ENCODE measurements around the gene B3GALT4. TPM values are rescaled to one million over a fixed set of nuclear protein-coding genes. Genes with fewer than 3 reads are reported as not detected.

B3GALT4 gene
- total RNA-seq, 2 experiments from 2014 or later: 14.0 to 20.5 TPM

DNA sequence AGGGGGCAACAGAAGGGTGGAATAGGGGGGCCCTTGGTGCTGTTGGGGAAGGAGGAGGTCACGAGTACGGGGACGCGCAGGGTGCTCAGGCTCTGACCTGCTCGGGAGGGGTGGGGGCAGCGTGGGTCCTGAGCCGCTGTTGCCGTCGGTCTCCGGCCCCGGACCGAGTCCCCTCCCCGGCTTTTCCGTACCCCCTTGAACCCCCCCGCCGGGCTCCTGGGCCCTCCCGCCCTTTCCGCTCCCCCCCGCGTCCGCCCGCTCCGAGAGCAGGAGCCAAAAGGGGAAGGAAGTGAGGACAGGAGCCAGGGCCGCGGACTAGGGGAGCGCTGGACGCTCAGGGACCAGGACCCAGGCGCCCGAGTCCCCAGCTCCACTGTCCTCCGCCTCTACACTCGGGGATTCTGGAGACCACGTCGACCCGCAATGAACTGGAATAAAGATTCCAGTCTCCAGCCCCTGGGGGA, 21.9 kb downstream of the B3GALT4 start, which contains the start of gene RGL2:
TSS of gene RGL2 (minus strand) at position 170 of the 464 bp plus-strand sequence. CDS start 332 bp downstream, outside the sequence.
- ATAC-seq (peak; percentile 53), DNase-seq (peak; percentile 83)
- Mint-ChIP-seq H3K4me1 (peaks cover 33% of the 10 kb centered on the region), H3K4me3 (peak within 1 kb of the TSS; percentile 90), H3K9me3 (ENCODE audit: low read depth) (no peaks in the 10 kb centered on the region), H3K27ac (peak within 1 kb of the TSS; percentile 99), H3K36me3 (peaks cover 33% of the 10 kb centered on the region), H3K27me3 (no peaks in the 10 kb centered on the region)
- CTCF ChIA-PET: interaction anchor here (1.0 to 5.4 kb wide), 14 partner anchors 10 to 287 kb away, joined by 3 to 37 read pairs (median 8); partner anchors contain the start of genes B3GALT4, PFDN6, RPS18 and TAPBP

DNA sequence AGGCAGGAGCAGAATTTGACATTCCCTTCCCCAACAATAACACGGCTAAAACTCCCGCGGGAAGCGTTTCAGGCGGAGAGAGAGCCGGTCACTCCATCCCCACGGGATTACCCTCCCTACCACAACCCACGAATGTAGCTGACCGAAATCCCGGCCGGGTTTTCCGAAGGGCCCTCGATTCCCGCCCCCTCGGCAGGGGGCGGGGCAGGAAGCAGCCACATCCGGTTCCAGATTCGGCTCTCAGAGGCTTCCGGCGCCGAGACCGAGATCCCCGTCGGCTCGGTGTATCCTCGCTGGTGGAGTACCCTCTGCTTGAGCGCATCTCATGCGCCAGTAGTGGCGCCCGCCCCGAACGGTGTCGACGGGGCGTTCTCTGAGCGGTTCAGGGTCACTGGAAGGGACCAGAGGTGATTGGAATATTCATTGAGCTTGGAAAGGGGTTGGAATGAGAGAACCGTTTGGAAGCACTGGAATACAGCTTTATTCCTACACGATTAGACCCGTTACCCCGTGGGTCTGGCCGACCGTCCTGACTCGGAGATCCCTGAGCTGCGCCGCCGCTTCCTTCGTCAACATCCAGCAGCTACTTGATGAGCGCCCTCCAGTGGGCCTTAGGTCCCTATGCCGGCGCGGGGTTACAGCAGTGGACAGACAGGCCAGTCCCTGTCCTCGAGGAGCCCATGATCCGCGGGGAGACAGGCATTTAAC, 22.5 kb downstream of the B3GALT4 start:
- no peaks in the 10 kb centered on the region for H3K27me3 Mint-ChIP-seq
- H3K36me3 Mint-ChIP-seq: peaks cover 35% of the 10 kb centered on the region
- DNase-seq: peak; percentile 95
- peaks cover 34% of the 10 kb centered on the region for H3K4me1 Mint-ChIP-seq
- peak; percentile 85 for ATAC-seq
- CTCF ChIA-PET: interaction anchor here (0.8 to 5.4 kb wide), 16 partner anchors 9 to 286 kb away, joined by 3 to 37 read pairs (median 6); partner anchors contain the start of genes B3GALT4, PFDN6, RPS18 and TAPBP
- peak overlapping the region; percentile 99 for H3K27ac Mint-ChIP-seq
- peak overlapping the region; percentile 90 for H3K4me3 Mint-ChIP-seq
- no peaks in the 10 kb centered on the region for H3K9me3 Mint-ChIP-seq (ENCODE audit: low read depth)

DNA sequence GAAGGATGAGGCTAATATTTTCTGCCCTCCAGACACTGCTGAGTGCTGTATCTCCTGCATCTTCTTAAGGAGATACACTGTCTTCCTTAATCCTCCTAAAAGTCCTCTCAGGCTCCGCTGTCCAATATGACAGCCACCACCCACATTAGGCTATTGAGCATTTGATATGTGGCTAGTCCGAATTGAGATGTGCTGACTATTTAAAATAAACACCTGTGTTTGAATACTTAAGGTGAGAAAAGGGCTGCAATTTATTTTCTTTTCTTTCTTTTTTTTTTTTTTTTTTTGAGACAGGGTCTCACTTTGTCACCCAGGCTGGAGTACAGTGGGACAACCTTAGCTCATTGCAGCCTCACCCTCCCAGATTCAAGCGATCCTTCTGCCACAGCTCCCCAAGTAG, 25.0 kb downstream of the B3GALT4 start:
- Mint-ChIP-seq H3K27ac (no peak overlapping the region), H3K27me3 (no peaks in the 10 kb centered on the region), H3K9me3 (ENCODE audit: low read depth) (no peaks in the 10 kb centered on the region), H3K4me3 (no peak overlapping the region), H3K36me3 (peaks cover 48% of the 10 kb centered on the region), H3K4me1 (peaks cover 37% of the 10 kb centered on the region)
- DNase-seq: no peak
- no peak for ATAC-seq
- CTCF ChIA-PET: interaction anchor here (1.1 to 5.4 kb wide), 5 partner anchors 10 to 43 kb away, joined by 3 to 37 read pairs (median 4); partner anchors contain the start of genes B3GALT4, PFDN6, TAPBP and WDR46

DNA sequence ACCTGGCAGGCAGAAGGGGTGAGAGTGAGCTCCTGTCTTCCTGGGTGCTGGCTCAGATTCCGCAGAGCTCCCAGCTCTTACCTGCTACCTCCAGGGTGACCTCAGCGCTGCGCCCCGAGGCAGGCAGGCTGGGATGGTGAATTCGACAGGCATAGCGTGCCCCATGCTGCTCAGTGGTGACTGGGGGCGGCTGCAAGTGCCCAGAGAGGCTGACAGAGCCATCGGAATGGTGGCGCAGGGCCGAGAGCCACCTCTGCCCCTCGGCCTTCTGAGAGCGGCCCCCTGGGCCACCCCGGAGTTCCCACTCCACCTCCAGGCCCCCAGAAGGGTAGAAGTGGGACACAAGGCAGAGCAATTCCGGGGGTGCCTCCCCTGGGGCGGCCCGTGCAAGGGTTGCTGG, 27.3 kb downstream of the B3GALT4 start:
- Mint-ChIP-seq H3K4me3 (no peak overlapping the region), H3K36me3 (peaks cover 62% of the 10 kb centered on the region), H3K27me3 (no peaks in the 10 kb centered on the region), H3K4me1 (peaks cover 36% of the 10 kb centered on the region), H3K9me3 (ENCODE audit: low read depth) (no peaks in the 10 kb centered on the region), H3K27ac (no peak overlapping the region)
- DNase-seq: no peak
- ATAC-seq: no peak
- CTCF ChIA-PET: no interaction called here

DNA sequence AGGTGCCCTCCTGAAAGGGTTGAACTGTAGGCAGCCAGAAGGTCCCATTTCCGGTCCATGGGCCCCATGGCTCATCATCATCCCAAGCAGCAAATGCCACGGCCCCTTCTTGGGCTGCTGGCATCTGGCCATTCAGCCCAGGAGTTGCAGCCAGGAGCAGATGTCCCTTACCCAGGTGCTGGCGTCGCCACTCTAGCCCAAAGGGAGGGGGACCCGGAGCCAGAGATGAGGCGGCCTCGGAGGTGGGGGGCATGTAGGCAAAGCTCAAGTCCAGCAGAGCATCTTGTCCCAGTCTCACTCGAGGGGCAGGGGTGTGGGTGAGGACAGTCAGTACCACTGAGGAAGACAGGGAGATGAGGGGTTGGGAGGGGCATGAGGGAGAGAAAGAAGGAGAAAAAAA, 28.1 kb downstream of the B3GALT4 start:
- Mint-ChIP-seq H3K4me3 (no peak overlapping the region), H3K36me3 (peaks cover 56% of the 10 kb centered on the region), H3K27me3 (no peaks in the 10 kb centered on the region), H3K27ac (no peak overlapping the region), H3K9me3 (ENCODE audit: low read depth) (no peaks in the 10 kb centered on the region), H3K4me1 (peaks cover 33% of the 10 kb centered on the region)
- DNase-seq (no peak), ATAC-seq (no peak)
- CTCF ChIA-PET: interaction anchor here (0.7 kb wide), 1 partner anchor 16 kb away, joined by 3 read pairs; the partner anchor contains the start of genes PFDN6 and WDR46

DNA sequence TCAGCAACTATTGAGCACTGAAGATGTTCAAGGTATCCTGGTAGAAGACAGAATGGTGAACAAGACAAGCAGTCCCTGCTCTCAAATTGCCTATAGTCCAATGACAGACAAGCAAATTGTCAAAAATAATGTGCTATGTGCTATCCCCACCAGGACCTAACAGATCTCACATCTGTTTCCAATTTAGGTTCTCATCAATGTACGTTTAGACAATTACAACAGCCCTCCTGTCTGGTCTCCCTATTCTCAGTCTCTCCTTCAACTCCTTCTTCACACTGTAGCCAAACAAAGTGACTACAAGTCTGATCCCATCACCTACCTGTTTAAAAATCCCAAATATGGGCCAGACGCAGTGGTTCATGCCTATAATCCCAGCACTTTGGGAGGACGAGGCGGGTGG, 29.4 kb downstream of the B3GALT4 start:
- no peak for DNase-seq
- ATAC-seq: no peak
- Mint-ChIP-seq H3K27me3 (no peaks in the 10 kb centered on the region), H3K4me3 (no peak overlapping the region), H3K27ac (no peak overlapping the region), H3K9me3 (ENCODE audit: low read depth) (no peaks in the 10 kb centered on the region), H3K4me1 (peaks cover 32% of the 10 kb centered on the region), H3K36me3 (peaks cover 55% of the 10 kb centered on the region)
- CTCF ChIA-PET: interaction anchor here (1.2 kb wide), 1 partner anchor 101 kb away, joined by 3 read pairs; no protein-coding TSS in a partner anchor

DNA sequence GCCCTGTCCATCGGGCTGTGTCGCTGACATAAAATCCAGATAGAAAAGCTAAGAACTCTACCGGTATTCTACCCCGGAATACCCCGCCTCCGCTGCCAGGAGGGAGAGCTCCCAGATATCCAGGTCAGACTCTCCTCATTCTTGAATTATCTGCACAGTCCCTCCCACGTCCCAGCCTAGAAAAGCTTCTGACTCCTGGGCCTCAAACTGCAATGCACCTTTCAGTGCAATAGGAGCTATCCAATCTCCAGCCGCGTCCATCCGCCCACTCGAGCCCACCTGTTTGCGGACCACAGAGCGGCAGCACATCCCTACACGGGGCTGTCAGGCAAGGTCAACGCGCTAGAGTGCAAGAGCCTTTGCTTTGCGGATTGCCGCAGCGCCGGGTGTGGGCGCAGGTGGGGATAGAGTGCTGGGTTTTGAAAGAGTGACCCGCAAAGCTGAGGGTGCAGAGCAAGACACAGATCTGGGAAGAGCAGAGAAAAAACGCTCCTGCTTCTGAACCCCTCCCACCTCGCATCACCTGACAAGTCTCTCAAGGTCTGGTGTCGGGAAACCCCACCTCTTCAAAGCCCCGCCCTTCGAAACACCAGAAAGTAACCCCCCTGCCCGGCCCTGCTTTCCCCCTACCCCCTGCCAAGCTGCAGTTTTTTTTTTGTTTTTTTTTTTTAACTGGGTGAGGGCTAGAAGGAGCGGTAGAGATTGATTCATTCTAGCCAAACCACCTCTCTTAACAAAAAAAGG, 35.6 kb downstream of the B3GALT4 start:
- peaks cover 58% of the 10 kb centered on the region for H3K4me1 Mint-ChIP-seq
- peak overlapping the region; percentile 99 for H3K27ac Mint-ChIP-seq
- CTCF ChIA-PET: interaction anchor here (1.6 to 4.3 kb wide), 5 partner anchors 13 to 113 kb away, joined by 8 to 37 read pairs (median 12); partner anchors contain the start of genes B3GALT4, PFDN6, RGL2 and WDR46
- peaks cover 32% of the 10 kb centered on the region for H3K36me3 Mint-ChIP-seq
- peak; percentile 91 for DNase-seq
- H3K27me3 Mint-ChIP-seq: no peaks in the 10 kb centered on the region
- H3K9me3 Mint-ChIP-seq (ENCODE audit: low read depth): no peaks in the 10 kb centered on the region
- ATAC-seq: peak; percentile 45
- peak overlapping the region; percentile 98 for H3K4me3 Mint-ChIP-seq

DNA sequence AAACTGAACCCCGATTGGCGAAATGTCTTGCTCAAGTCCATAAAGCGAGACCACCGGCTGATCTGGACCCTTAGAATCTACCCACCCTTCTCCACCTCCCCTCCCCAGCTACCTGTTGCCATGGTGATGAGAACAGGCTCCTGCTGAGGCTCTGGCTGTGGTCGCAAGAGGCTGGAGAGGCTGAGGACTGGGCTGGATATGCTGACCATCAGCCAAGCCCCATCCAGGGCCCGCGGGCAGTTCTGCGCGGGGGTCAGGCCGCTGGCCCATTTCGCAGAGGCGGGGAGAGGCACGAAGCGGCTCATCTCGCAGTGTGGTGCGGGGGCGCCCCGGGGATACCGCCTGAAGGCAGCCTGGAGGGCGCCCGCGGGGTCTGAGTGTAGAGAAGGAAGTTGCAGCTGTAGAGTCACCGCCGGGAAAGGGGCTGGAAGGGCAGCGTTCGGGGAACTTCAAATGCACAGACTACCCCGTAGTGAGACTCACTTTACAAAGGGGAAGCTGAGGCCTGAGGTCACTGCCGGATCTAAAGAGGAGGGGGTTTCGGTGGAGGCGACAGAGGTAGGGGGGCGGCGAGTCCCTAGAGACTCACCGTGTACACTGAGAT, 36.3 kb downstream of the B3GALT4 start:
- DNase-seq: peak; percentile 66
- Mint-ChIP-seq H3K36me3 (peaks cover 33% of the 10 kb centered on the region), H3K27me3 (no peaks in the 10 kb centered on the region), H3K27ac (peak overlapping the region; percentile 99), H3K4me3 (peak overlapping the region; percentile 98), H3K4me1 (peaks cover 62% of the 10 kb centered on the region), H3K9me3 (ENCODE audit: low read depth) (no peaks in the 10 kb centered on the region)
- peak; percentile 2 for ATAC-seq
- CTCF ChIA-PET: interaction anchor here (1.6 to 4.3 kb wide), 5 partner anchors 13 to 113 kb away, joined by 8 to 37 read pairs (median 12); partner anchors contain the start of genes B3GALT4, PFDN6, RGL2 and WDR46

DNA sequence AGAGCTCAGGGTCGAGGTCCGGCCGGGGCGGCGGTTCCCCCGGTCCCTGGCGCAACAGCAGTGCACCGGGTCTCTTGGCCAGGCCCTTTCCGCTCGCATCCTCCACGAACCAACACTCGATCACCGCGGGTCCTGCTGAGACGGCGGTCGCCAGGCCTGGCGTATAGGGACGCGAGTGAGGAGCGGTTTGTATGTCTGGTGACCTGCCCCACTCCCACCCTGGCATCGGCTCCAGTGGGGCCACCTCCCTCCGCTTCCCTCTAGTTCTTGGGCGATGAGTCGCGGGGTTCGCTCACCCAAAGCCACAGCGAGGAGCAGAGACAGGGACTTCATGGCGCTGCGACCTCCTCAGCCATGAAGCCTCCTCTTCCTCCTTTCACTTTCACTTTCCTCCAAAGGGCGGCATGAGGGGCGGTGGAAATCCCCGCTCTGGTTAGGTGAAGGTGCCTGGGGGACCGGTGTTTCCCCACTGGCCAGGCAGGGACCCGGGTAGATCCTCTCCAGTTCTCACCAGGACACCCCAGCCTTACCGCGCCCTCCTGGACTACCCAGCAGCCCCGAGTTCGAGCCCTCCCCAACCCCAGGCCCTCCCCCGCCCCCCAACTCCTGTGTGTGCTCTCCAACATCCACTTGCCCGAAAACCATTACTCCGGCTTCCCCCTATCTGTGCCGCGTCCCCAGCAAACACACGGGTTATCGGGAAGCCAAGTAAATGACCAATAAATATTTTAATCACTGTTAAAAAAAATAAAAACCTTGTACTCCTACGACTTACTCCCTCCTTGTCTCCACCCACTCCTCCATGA, 37.0 kb downstream of the B3GALT4 start, which contains the start of gene TAPBP:
TSS of gene TAPBP (minus strand) at position 370 of the 806 bp plus-strand sequence. CDS start at position 333, 37 bp downstream.
- no peaks in the 10 kb centered on the region for H3K27me3 Mint-ChIP-seq
- peak; percentile 92 for DNase-seq
- H3K9me3 Mint-ChIP-seq (ENCODE audit: low read depth): no peaks in the 10 kb centered on the region
- peaks cover 63% of the 10 kb centered on the region for H3K4me1 Mint-ChIP-seq
- peak; percentile 55 for ATAC-seq
- peak within 1 kb of the TSS; percentile 98 for H3K4me3 Mint-ChIP-seq
- CTCF ChIA-PET: interaction anchor here (1.6 to 4.3 kb wide), 4 partner anchors 14 to 112 kb away, joined by 8 to 37 read pairs (median 12); partner anchors contain the start of genes B3GALT4, PFDN6, RGL2 and WDR46
- peak within 1 kb of the TSS; percentile 99 for H3K27ac Mint-ChIP-seq
- H3K36me3 Mint-ChIP-seq: peaks cover 32% of the 10 kb centered on the region

DNA sequence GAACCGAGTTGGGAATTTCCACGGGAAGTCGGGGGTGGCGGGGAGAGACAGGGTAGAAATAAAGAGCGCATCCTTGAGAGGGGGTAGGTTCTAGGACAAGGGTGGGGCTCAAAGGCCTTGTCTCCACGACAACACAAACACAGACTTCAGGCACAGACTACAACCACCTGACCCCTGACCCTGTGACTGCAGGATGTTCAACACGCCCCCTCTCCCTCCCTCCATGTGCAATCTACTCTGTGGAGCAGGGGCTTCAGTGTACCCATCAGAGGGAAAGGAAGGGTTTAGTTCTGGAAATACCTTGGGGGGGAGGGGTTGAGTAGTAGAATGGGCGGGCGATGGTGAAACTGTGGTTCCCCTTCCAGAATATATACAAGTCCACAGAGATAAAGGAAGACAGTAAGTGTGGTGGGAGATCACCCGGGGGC, 37.6 kb downstream of the B3GALT4 start:
- DNase-seq: peak; percentile 87
- Mint-ChIP-seq H3K27ac (peak overlapping the region; percentile 99), H3K36me3 (peaks cover 35% of the 10 kb centered on the region), H3K4me1 (peaks cover 67% of the 10 kb centered on the region), H3K27me3 (no peaks in the 10 kb centered on the region), H3K4me3 (peak overlapping the region; percentile 98), H3K9me3 (ENCODE audit: low read depth) (no peaks in the 10 kb centered on the region)
- CTCF ChIA-PET: no interaction called here
- peak; percentile 34 for ATAC-seq

DNA sequence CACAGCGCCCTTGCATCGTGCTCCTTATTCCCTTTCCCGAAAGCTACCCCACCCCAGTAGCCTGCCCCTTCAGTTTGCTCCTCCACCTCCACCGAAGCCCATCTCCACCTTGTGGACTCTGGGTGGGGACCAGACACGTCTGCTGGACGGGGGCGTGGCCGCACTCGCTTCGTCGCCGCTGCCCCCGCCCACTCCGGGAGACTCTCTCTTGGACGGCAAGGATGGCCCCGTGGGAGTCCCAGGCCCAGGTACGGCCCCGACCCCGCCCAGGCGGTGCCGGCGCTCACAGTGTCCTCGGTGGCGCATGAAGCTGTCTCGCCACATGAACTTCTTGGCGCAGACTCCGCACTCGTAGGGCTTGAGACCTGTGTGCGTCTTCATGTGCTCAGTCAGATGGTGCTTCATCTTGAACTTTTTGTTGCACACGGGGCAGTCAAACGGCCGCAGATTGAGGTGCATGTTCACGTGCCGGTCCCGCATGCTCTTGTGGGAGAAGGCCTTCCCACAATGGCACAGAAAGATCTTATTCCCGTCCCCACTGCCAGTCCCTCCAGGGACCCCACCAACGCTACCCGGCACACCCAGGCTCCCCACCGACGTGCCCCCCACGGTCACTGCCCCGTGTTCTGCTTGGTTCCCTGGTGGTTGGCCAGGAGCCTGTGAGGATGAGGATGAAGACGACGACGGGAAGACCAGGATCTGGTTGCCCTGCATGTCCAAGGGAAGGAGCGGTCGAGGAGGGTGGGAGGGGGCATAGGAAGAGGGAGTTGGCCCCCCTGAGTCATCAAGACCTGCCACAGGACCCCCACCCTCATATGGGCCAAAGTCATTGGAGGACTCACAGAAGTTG, 38.2 kb downstream of the B3GALT4 start:
- no peaks in the 10 kb centered on the region for H3K27me3 Mint-ChIP-seq
- ATAC-seq: no peak
- H3K9me3 Mint-ChIP-seq (ENCODE audit: low read depth): no peaks in the 10 kb centered on the region
- H3K4me1 Mint-ChIP-seq: peaks cover 70% of the 10 kb centered on the region
- peak overlapping the region; percentile 99 for H3K27ac Mint-ChIP-seq
- DNase-seq: peak; percentile 45
- H3K4me3 Mint-ChIP-seq: peak overlapping the region; percentile 98
- peaks cover 40% of the 10 kb centered on the region for H3K36me3 Mint-ChIP-seq
- CTCF ChIA-PET: no interaction called here

Data from activated CD8-positive, alpha-beta memory T cell treated with anti-CD3 and anti-CD28 coated beads, Interleukin-2, amount 10 ng/mL, durations not matched to agents 7 days and 5 days (primary cell).